Subcutaneous abdominal adipose tissue (tissue), 5 donors: ENCODE measurements around the gene MROH7.

Experiments
- H3K27ac ChIP-seq: one replicate; pipeline ENCODE4 v1.7.0; 2013; ENCODE audit warnings: low read depth, mild to moderate bottlenecking, inconsistent platforms, low read length, moderate library complexity
- H3K27me3 ChIP-seq, 5 donors: one replicate each; pipeline ENCODE4 v1.7.0; 2013; ENCODE audit warnings: low read length in 5 of 5, inconsistent platforms in 1 of 5; ENCODE audit not compliant: control insufficient read depth in 5 of 5, insufficient read depth in 4 of 5
- H3K36me3 ChIP-seq, 5 donors: one replicate each; pipeline ENCODE4 v1.7.0; 2013; ENCODE audit warnings: low read length in 5 of 5; ENCODE audit not compliant: control insufficient read depth in 5 of 5, insufficient read depth in 5 of 5
- H3K4me1 ChIP-seq, 5 donors: one replicate each; pipeline ENCODE4 v1.7.0; 2013; ENCODE audit warnings: low read length in 5 of 5, mild to moderate bottlenecking in 3 of 5, moderate library complexity in 1 of 5; ENCODE audit not compliant: control insufficient read depth in 5 of 5, insufficient read depth in 5 of 5
- H3K4me3 ChIP-seq, 5 donors: one replicate each; pipeline ENCODE4 v1.7.0; 2013; ENCODE audit warnings: low read length in 5 of 5, low read depth in 1 of 5
- H3K9ac ChIP-seq, 5 donors: one replicate each; pipeline ENCODE4 v1.7.0; 2013; ENCODE audit warnings: low read length in 5 of 5, mild to moderate bottlenecking in 4 of 5, moderate library complexity in 3 of 5
- H3K9me3 ChIP-seq, 5 donors: one replicate each; pipeline ENCODE4 v1.7.0; 2013; ENCODE audit warnings: low read length in 5 of 5; ENCODE audit not compliant: control insufficient read depth in 5 of 5
- donor health status: healthy.
- donor health status: healthy.
- donor health status: healthy.
- donor health status: healthy.
- donor health status: healthy.

MROH7 gene

DNA sequence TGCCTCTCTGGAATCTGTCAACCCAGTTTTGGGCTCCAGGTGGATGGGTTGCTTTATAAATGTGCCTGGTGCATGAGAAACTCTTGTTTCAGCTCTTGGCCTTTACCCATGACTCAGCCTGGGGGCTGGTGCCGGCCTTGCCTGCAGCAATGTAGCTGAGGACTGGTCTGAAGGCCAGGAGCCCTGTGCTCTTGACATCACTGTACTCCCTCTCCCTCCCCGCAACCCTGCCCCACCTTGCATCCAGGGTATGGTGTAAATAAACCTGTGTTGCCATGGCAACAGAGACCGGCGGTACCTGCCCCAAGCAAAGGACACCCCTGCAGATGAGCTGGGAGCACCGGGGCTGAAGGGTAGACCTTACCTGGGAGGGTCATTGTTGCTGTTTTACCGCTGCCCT, 31.5 kb upstream of the MROH7 start:
- H3K4me1 ChIP-seq: peaks cover 0 to 10% (median 6%) of the 10 kb centered on the region in 5 donors
- H3K36me3 ChIP-seq: no peaks in the 10 kb centered on the region
- H3K9me3 ChIP-seq: no peaks in the 10 kb centered on the region
- H3K27ac ChIP-seq: no peak overlapping the region
- H3K9ac ChIP-seq: no peak overlapping the region
- H3K27me3 ChIP-seq: no peaks in the 10 kb centered on the region
- H3K4me3 ChIP-seq: no peak overlapping the region

DNA sequence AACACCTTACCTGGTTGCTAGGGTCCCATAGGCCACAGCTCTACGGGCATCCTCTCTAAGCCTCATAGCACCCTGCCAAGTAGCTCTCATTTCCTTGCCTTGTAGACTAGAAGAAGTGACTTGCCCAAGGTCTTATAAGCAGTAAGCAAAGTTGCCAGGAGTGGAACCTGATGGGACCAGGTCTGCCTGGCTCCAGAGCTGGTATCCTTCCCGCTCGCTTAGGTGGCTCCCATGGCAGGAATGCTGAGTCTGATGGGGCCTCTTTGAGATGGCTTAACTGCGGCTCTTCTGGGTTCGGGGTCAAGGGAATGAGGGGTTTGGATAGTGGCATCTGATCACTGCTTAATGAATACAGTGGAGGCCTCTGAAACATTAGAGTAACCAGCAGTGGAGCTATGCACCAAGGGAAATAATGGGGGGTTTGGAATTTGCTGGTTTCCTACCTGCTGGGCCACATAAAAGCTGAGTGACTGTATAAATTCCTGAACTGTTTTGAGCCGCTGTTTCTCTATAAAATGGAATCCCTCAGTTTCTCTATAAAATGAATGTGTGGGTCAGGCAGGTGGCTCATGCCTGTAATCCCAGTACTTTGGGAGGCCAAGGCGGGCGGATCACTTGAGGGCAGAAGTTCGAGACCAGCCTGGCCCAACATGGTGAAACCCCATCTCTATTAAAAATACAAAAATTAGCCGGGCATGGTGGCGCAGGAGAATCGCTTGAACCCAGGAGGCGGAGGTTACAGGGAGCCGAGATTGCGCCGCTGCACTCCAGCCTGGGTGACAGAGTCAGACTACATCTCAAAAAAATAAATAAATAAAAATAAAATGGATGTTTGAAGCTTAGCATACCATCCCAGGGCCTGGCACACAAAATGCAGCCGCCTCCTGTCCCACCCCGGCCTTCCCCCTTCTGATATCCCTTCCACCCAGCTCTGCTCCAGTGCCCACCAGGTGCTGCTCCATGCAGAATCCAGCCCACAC, 30.7 kb upstream of the MROH7 start:
- H3K27ac ChIP-seq: no peak overlapping the region
- H3K36me3 ChIP-seq: no peaks in the 10 kb centered on the region
- no peak overlapping the region for H3K4me3 ChIP-seq
- H3K9me3 ChIP-seq: no peaks in the 10 kb centered on the region
- H3K4me1 ChIP-seq: peaks cover 0 to 10% (median 6%) of the 10 kb centered on the region in 5 donors
- H3K27me3 ChIP-seq: no peaks in the 10 kb centered on the region
- H3K9ac ChIP-seq: no peak overlapping the region

DNA sequence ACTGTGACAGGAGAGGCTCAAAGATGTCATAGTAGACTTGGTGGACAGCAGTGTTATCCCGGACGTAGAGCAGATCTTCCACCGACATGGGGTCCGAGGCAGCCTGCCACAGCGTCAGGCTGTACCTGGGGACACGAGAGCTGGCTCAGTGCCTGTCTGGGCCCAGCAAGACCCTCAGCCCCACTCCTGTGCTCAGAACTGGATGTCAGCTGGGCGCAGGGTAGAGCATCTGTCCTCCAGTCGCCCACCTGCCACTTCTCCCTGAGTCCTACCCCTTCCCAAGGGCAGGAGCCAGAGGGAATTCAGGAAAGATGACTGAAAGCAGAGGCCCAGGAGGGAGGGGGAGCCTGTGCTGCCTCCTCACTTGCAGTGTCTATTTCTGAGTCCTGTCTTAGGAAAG, 30.0 kb upstream of the MROH7 start:
- H3K4me1 ChIP-seq: peaks cover 0 to 10% (median 6%) of the 10 kb centered on the region in 5 donors
- H3K9me3 ChIP-seq: no peaks in the 10 kb centered on the region
- no peaks in the 10 kb centered on the region for H3K27me3 ChIP-seq
- H3K4me3 ChIP-seq: no peak overlapping the region
- H3K9ac ChIP-seq: no peak overlapping the region
- no peaks in the 10 kb centered on the region for H3K36me3 ChIP-seq
- no peak overlapping the region for H3K27ac ChIP-seq

GRCh38 chr1:54614024-54614423, 27.6 kb upstream of the MROH7 start:
- Histone ChIP-seq H3K9me3 (no peaks in the 10 kb centered on the region), H3K27me3 (no peaks in the 10 kb centered on the region), H3K9ac (no peak overlapping the region), H3K4me3 (no peak overlapping the region), H3K27ac (no peak overlapping the region), H3K4me1 (peaks cover 0 to 9% (median 6%) of the 10 kb centered on the region in 5 donors), H3K36me3 (no peaks in the 10 kb centered on the region)

- Histone ChIP-seq H3K27me3 (no peaks in the 10 kb centered on the region), H3K27ac (no peak overlapping the region), H3K4me3 (no peak overlapping the region), H3K9me3 (no peaks in the 10 kb centered on the region), H3K4me1 (peaks cover 0 to 4% (median 2%) of the 10 kb centered on the region in 5 donors), H3K9ac (no peak overlapping the region), H3K36me3 (no peaks in the 10 kb centered on the region)
Measured at GRCh38 chr1:54614563-54614962, 27.0 kb upstream of the MROH7 start.

- Histone ChIP-seq H3K9ac (no peak overlapping the region), H3K4me3 (no peak overlapping the region), H3K9me3 (no peaks in the 10 kb centered on the region), H3K36me3 (no peaks in the 10 kb centered on the region), H3K27ac (no peak overlapping the region), H3K27me3 (no peaks in the 10 kb centered on the region), H3K4me1 (no peaks in the 10 kb centered on the region)
Measured at GRCh38 chr1:54615531-54616279, 25.9 kb upstream of the MROH7 start.

GRCh38 chr1:54619749-54620148, 21.8 kb upstream of the MROH7 start:
- H3K4me3 ChIP-seq: no peak overlapping the region
- no peaks in the 10 kb centered on the region for H3K9me3 ChIP-seq
- H3K9ac ChIP-seq: no peak overlapping the region
- H3K4me1 ChIP-seq: peaks cover 0 to 12% (median 8%) of the 10 kb centered on the region in 5 donors
- H3K27me3 ChIP-seq: no peaks in the 10 kb centered on the region
- no peaks in the 10 kb centered on the region for H3K36me3 ChIP-seq
- H3K27ac ChIP-seq: no peak overlapping the region

DNA sequence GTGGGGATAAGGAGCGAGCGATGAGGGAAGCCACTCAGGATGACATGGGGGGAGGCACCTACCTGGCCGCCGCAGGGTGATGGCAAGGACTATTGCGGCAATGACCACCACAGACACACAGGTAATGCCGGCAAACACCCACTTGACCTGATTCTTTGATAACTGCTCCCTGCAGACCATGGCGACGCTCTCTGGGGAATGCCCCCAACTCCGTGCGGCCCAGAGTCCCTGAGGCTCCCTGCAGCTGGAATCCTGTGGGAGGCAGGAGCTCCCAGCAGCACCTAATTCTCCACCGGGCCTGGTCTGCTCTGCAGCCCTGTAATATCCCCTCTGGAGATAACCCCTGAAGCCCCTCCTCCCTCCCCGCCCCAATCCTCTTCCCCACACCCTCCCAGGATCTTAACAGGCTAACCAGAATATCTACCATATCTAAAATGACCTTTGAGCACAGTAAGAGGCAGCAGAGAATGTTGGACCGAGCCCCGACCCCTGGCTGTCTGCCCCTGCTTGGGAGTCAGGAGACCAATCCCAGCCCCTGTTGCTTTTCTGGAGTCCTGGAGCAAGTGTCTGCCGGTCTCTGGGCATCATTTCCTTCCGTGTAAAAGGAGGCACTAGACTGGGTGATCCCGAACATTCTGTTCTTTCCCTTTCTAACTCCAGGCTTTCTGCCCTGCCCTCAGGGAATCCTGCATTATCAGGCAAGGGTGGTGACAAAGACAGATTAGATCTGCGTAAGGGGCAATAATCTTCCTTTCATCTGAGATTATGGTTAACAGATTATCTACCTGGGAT, 18.2 kb upstream of the MROH7 start, which contains the start of gene FAM151A:
TSS of gene FAM151A (minus strand) at position 310 of the 792 bp plus-strand sequence. CDS start at position 180, 130 bp downstream.
- Histone ChIP-seq H3K36me3 (no peaks in the 10 kb centered on the region), H3K27me3 (no peaks in the 10 kb centered on the region), H3K27ac (no peak within 1 kb of the TSS), H3K4me3 (peak within 1 kb of the TSS in 1 of 5 donors; percentile 44), H3K4me1 (peaks cover 0 to 12% (median 8%) of the 10 kb centered on the region in 5 donors), H3K9ac (no peak within 1 kb of the TSS), H3K9me3 (no peaks in the 10 kb centered on the region)

- H3K36me3 ChIP-seq: no peaks in the 10 kb centered on the region
- H3K27ac ChIP-seq: no peak overlapping the region
- H3K27me3 ChIP-seq: no peaks in the 10 kb centered on the region
- no peak overlapping the region for H3K9ac ChIP-seq
- H3K4me3 ChIP-seq: no peak overlapping the region
- no peaks in the 10 kb centered on the region for H3K9me3 ChIP-seq
- H3K4me1 ChIP-seq: peaks cover 0 to 12% (median 8%) of the 10 kb centered on the region in 5 donors
Measured at GRCh38 chr1:54624466-54625464, 16.8 kb upstream of the MROH7 start.
